ENCODE results near the gene CACNA1S. TPM values are rescaled to one million over a fixed set of nuclear protein-coding genes. Genes with fewer than 3 reads are reported as not detected.

CACNA1S gene
- total and polyA plus RNA-seq, 8 donors = under 0.01 TPM; not detected in 7

GRCh38 chr1:201108614-201109013, 3.6 kb downstream of the CACNA1S start:
- FAIRE-seq (no peak), DNase-seq (peak in 1 of 6 donors; percentile 7), ATAC-seq (no peak)
- intact Hi-C loops (cut with DNase I) = no loop called here
- H3K9me3 ChIP-seq = no peaks in the 10 kb centered on the region
- no peaks in the 10 kb centered on the region for H3K36me3 ChIP-seq
- H3K27ac ChIP-seq = no peak overlapping the region
- H3K4me1 ChIP-seq = no peaks in the 10 kb centered on the region
- WGBS, 2 donors = 81 to 83% methylated on average over 1 of the region's 1 CpG
- no peak for TF ChIP-seq CTCF (IDR thresholded peaks at IDR 0.05)
- no peaks in the 10 kb centered on the region for H3K27me3 ChIP-seq
- no peak overlapping the region for H3K4me3 ChIP-seq

- FAIRE-seq = no peak
- intact Hi-C loops (cut with DNase I) = no loop called here
- Histone ChIP-seq H3K27me3 (no peaks in the 10 kb centered on the region), H3K36me3 (no peaks in the 10 kb centered on the region), H3K4me3 (no peak overlapping the region), H3K9me3 (no peaks in the 10 kb centered on the region), H3K4me1 (no peaks in the 10 kb centered on the region), H3K27ac (no peak overlapping the region)
- no peak for ATAC-seq
- no peak for DNase-seq
- 66 to 74% methylated on average over 5 of the region's 5 CpGs for WGBS, 2 donors
- TF ChIP-seq CTCF (IDR thresholded peaks at IDR 0.05) = no peak
Measured at GRCh38 chr1:201105688-201106087, 6.5 kb downstream of the CACNA1S start.

- no peaks in the 10 kb centered on the region for H3K27me3 ChIP-seq
- TF ChIP-seq CTCF (IDR thresholded peaks at IDR 0.05) = no peak
- intact Hi-C loops (cut with DNase I) = no loop called here
- H3K4me3 ChIP-seq = no peak overlapping the region
- FAIRE-seq = no peak
- no peak for ATAC-seq
- H3K27ac ChIP-seq = no peak overlapping the region
- WGBS, 2 donors = 75 to 79% methylated on average over 1 of the region's 1 CpG
- no peaks in the 10 kb centered on the region for H3K36me3 ChIP-seq
- no peak for DNase-seq
- no peaks in the 10 kb centered on the region for H3K9me3 ChIP-seq
- no peaks in the 10 kb centered on the region for H3K4me1 ChIP-seq
Measured at GRCh38 chr1:201104141-201104540, 8.1 kb downstream of the CACNA1S start.

- DNase-seq (no peak), ATAC-seq (no peak), FAIRE-seq (no peak)
- WGBS, 2 donors = 78 to 83% methylated on average over 9 of the region's 9 CpGs
- intact Hi-C loops (cut with DNase I) = no loop called here
- Histone ChIP-seq H3K27me3 (no peaks in the 10 kb centered on the region), H3K4me3 (no peak overlapping the region), H3K36me3 (no peaks in the 10 kb centered on the region), H3K27ac (no peak overlapping the region), H3K9me3 (no peaks in the 10 kb centered on the region), H3K4me1 (no peaks in the 10 kb centered on the region)
- TF ChIP-seq CTCF (IDR thresholded peaks at IDR 0.05) = no peak
Measured at GRCh38 chr1:201103666-201104065, 8.6 kb downstream of the CACNA1S start.

- no peak for TF ChIP-seq CTCF (IDR thresholded peaks at IDR 0.05)
- Histone ChIP-seq H3K36me3 (no peaks in the 10 kb centered on the region), H3K9me3 (no peaks in the 10 kb centered on the region), H3K27me3 (no peaks in the 10 kb centered on the region), H3K4me1 (no peaks in the 10 kb centered on the region), H3K4me3 (no peak overlapping the region), H3K27ac (no peak overlapping the region)
- FAIRE-seq (no peak), ATAC-seq (no peak), DNase-seq (no peak)
- WGBS, 2 donors = 87 to 89% methylated on average over 12 of the region's 12 CpGs
- intact Hi-C loops (cut with DNase I) = no loop called here
Measured at GRCh38 chr1:201100169-201100930, 11.9 kb downstream of the CACNA1S start.

Data from pancreas (tissue), 10 donors.